H1 (cell line): ENCODE data around the gene CD247. TPM values are rescaled to one million over a fixed set of nuclear protein-coding genes. Genes with fewer than 3 reads are reported as not detected.

ENCODE experiments used
- CTCF ChIA-PET: fragments of 300-600 bp; sonication (Branson Sonifier 250); formaldehyde crosslinking; loops from one replicate; lab custom pipeline; 2021; ENCODE audit not compliant: partially characterized antibody; lab: Charles Lee
- POLR2A ChIA-PET: fragments of 300-600 bp; sonication (Branson Sonifier 250); formaldehyde crosslinking; loops from one replicate; lab custom pipeline; 2021; ENCODE audit warnings: inconsistent platforms; ENCODE audit not compliant: partially characterized antibody; lab: Charles Lee
- DNase-seq, 2 experiments: peaks; one replicate each; pipeline versions ENCODE4 v3.0.0 to v3.0.0-alpha.2; 2010 to 2022; ENCODE audit warnings: low spot score in 2 of 2, low read depth in 1 of 2, mixed read lengths in 1 of 2
- FAIRE-seq: peaks from 2 replicates; lab custom pipeline; 2011; peaks lifted over from hg19 to GRCh38; lab: Jason Lieb, UNC
- H2AFZ ChIP-seq: 2 replicates; pipeline ENCODE4 v1.8.1; 2012; ENCODE audit warnings: low read length, inconsistent platforms
- H2AK5ac ChIP-seq: 2 replicates; pipeline ENCODE4 v1.6.1; 2013; ENCODE audit warnings: low read depth, low read length
- H2BK120ac ChIP-seq: replicated peaks from 2 replicates; pipeline ENCODE3; 2013; ENCODE audit warnings: low read depth, low read length, inconsistent platforms
- H2BK12ac ChIP-seq: 2 replicates; pipeline ENCODE4 v1.6.1; 2013; ENCODE audit warnings: low read depth, low read length
- H2BK15ac ChIP-seq: 2 replicates; pipeline ENCODE4 v1.6.1; 2013; ENCODE audit warnings: low read length
- H2BK20ac ChIP-seq: 2 replicates; pipeline ENCODE4 v1.6.1; 2013; ENCODE audit warnings: low read length
- H2BK5ac ChIP-seq: 2 replicates; pipeline ENCODE4 v1.6.1; 2013; ENCODE audit warnings: low read depth, low read length
- H3K14ac ChIP-seq: 2 replicates; pipeline ENCODE4 v1.6.1; 2013; ENCODE audit warnings: inconsistent platforms; ENCODE audit not compliant: insufficient read length
- H3K18ac ChIP-seq: 2 replicates; pipeline ENCODE4 v1.6.1; 2013; ENCODE audit warnings: low read length; ENCODE audit errors: extremely low read depth
- H3K23ac ChIP-seq: 2 replicates; pipeline ENCODE4 v1.6.1; 2013; ENCODE audit warnings: inconsistent platforms; ENCODE audit not compliant: insufficient read length
- H3K23me2 ChIP-seq: 2 replicates; pipeline ENCODE4 v1.6.1; 2013; ENCODE audit warnings: low read depth, low read length
- H3K27ac ChIP-seq: 2 replicates; pipeline ENCODE4 v1.6.1; 2011; ENCODE audit warnings: low read depth, low read length, inconsistent platforms
- H3K27me3 ChIP-seq, 4 experiments: replicated peaks in 1 of 4; 1 replicate in 1 of 4; 2 replicates in 3 of 4; pipeline versions ENCODE4 v1.6.1 to v1.8.1; 2011 to 2013; ENCODE audit warnings: low read length in 3 of 4, mild to moderate bottlenecking in 3 of 4, inconsistent platforms in 2 of 4, mixed read lengths in 2 of 4, moderate library complexity in 1 of 4; ENCODE audit not compliant: control insufficient read depth in 3 of 4, insufficient read depth in 3 of 4; ENCODE audit errors: extremely low read depth in 1 of 4
- H3K36me3 ChIP-seq, 4 experiments: 2 replicates each; pipeline versions ENCODE4 v1.6.1 to v1.8.1; 2011 to 2013; ENCODE audit warnings: mild to moderate bottlenecking in 4 of 4, low read length in 3 of 4, moderate library complexity in 2 of 4, control low read depth in 1 of 4, inconsistent platforms in 1 of 4; ENCODE audit not compliant: insufficient read depth in 4 of 4, control insufficient read depth in 2 of 4
- H3K4ac ChIP-seq: replicated peaks from 2 replicates; pipeline ENCODE3; 2013; ENCODE audit warnings: low read length, low read depth, mixed read lengths, inconsistent platforms; ENCODE audit not compliant: insufficient read length
- H3K4me1 ChIP-seq, 4 experiments: replicated peaks in 1 of 4; 1 replicate in 1 of 4; 2 replicates in 3 of 4; pipeline versions ENCODE4 v1.6.1 to v1.8.1; 2011 to 2013; ENCODE audit warnings: low read length in 3 of 4, inconsistent platforms in 2 of 4, mixed read lengths in 1 of 4; ENCODE audit not compliant: insufficient read depth in 4 of 4, control insufficient read depth in 3 of 4
- H3K4me2 ChIP-seq, 2 experiments: 2 replicates each; pipeline versions ENCODE4 v1.6.1 to v1.8.1; 2011 to 2013; ENCODE audit warnings: low read depth in 2 of 2, low read length in 2 of 2, control low read depth in 1 of 2, inconsistent platforms in 1 of 2, mild to moderate bottlenecking in 1 of 2; ENCODE audit not compliant: insufficient read depth in 1 of 2
- H3K4me3 ChIP-seq, 4 experiments: fragments of 200-600, 300-600 bp in 1 of 4; sonication (generic), shearing (Covaris generic), sonication (Bioruptor Twin) in 1 of 4; 2 replicates each; pipeline versions ENCODE4 v1.5.1 to v1.8.1; 2011 to 2016; ENCODE audit warnings: low read length in 4 of 4, low read depth in 3 of 4, control low read depth in 2 of 4, inconsistent platforms in 2 of 4, mild to moderate bottlenecking in 2 of 4, mixed read lengths in 1 of 4, moderate library complexity in 1 of 4; ENCODE audit not compliant: insufficient read depth in 2 of 4; ENCODE audit errors: extremely low read depth in 1 of 4
- H3K56ac ChIP-seq: replicated peaks from 2 replicates; pipeline ENCODE3; 2013; ENCODE audit warnings: low read depth, mild to moderate bottlenecking, mixed read lengths, low read length, inconsistent platforms; ENCODE audit not compliant: insufficient read length
- H3K79me1 ChIP-seq: 2 replicates; pipeline ENCODE4 v1.6.1; 2013; ENCODE audit warnings: low read depth, low read length, control low read depth
- H3K79me2 ChIP-seq, 2 experiments: 2 replicates each; pipeline versions ENCODE4 v1.6.1 to v1.8.1; 2012 to 2013; ENCODE audit warnings: low read length in 2 of 2, mild to moderate bottlenecking in 2 of 2, inconsistent platforms in 1 of 2; ENCODE audit not compliant: insufficient read depth in 2 of 2, control insufficient read depth in 1 of 2
- H3K9ac ChIP-seq, 4 experiments: replicated peaks in 1 of 4; 1 replicate in 1 of 4; 2 replicates in 3 of 4; pipeline versions ENCODE4 v1.6.1 to v1.8.1; 2011 to 2013; ENCODE audit warnings: low read depth in 3 of 4, low read length in 3 of 4, control low read depth in 2 of 4, mild to moderate bottlenecking in 2 of 4, moderate library complexity in 2 of 4, inconsistent platforms in 1 of 4; ENCODE audit errors: extremely low read depth in 1 of 4
- H3K9me3 ChIP-seq, 2 experiments: 2 replicates each; pipeline versions ENCODE4 v1.6.1 to v1.8.1; 2012 to 2013; ENCODE audit warnings: mild to moderate bottlenecking in 2 of 2, moderate library complexity in 2 of 2, control low read depth in 1 of 2, inconsistent platforms in 1 of 2, low read depth in 1 of 2, low read length in 1 of 2, mixed read lengths in 1 of 2; ENCODE audit not compliant: insufficient read depth in 2 of 2
- H4K20me1 ChIP-seq, 2 experiments: replicated peaks in 1 of 2; 2 replicates each; pipeline versions ENCODE3 to v1.8.1; 2011 to 2013; ENCODE audit warnings: inconsistent platforms in 2 of 2, low read length in 2 of 2, mild to moderate bottlenecking in 1 of 2; ENCODE audit not compliant: insufficient read depth in 2 of 2, control insufficient read depth in 1 of 2
- H4K5ac ChIP-seq: 2 replicates; pipeline ENCODE4 v1.6.1; 2013; ENCODE audit warnings: low read length, low read depth, mixed read lengths, inconsistent platforms; ENCODE audit not compliant: insufficient read length
- H4K8ac ChIP-seq: 2 replicates; pipeline ENCODE4 v1.8.0; 2013; ENCODE audit warnings: mild to moderate bottlenecking, moderate library complexity, low read length, inconsistent platforms; ENCODE audit not compliant: insufficient read depth; ENCODE audit errors: extremely low read depth
- H4K91ac ChIP-seq: replicated peaks from 2 replicates; pipeline ENCODE3; 2013; ENCODE audit warnings: low read length, mixed read lengths, inconsistent platforms; ENCODE audit not compliant: insufficient read length
- ATF3 ChIP-seq: IDR thresholded peaks from 2 replicates; pipeline ENCODE4 v1.6.1; 2011; ENCODE audit warnings: low read depth, mild to moderate bottlenecking, low read length; ENCODE audit not compliant: insufficient read depth
- BRCA1 ChIP-seq: IDR thresholded peaks from 2 replicates; pipeline ENCODE4 v1.6.1; 2012; ENCODE audit warnings: low read depth, low read length, improper control_type of control experiment
- CEBPB ChIP-seq: IDR thresholded peaks from 2 replicates; pipeline ENCODE4 v1.6.1; 2012; ENCODE audit warnings: low read depth, low read length
- HDAC2 ChIP-seq, 2 experiments: fragments of 300-600 bp in 1 of 2; sonication (generic) in 1 of 2; IDR thresholded peaks; 2 replicates each; pipeline ENCODE4 v1.6.1; 2011 to 2012; ENCODE audit warnings: low read depth in 2 of 2, low read length in 2 of 2, mild to moderate bottlenecking in 2 of 2, moderate library complexity in 2 of 2, borderline replicate concordance in 1 of 2, inconsistent platforms in 1 of 2
- JUN ChIP-seq: IDR thresholded peaks from 2 replicates; pipeline ENCODE4 v1.6.1; 2011; ENCODE audit warnings: low read depth, mild to moderate bottlenecking, improper control_type of control experiment, low read length
- NANOG ChIP-seq: IDR thresholded peaks from 2 replicates; pipeline ENCODE4 v1.6.1; 2011; ENCODE audit warnings: low read length, low read depth, mild to moderate bottlenecking, inconsistent platforms; ENCODE audit not compliant: insufficient read depth, poor library complexity, severe bottlenecking
- NRF1 ChIP-seq: IDR thresholded peaks from 2 replicates; pipeline ENCODE4 v1.6.1; 2011; ENCODE audit warnings: mild to moderate bottlenecking, low read depth, low read length, improper control_type of control experiment
- SAP30 ChIP-seq: fragments of 300-600 bp; sonication (generic); IDR thresholded peaks from 2 replicates; pipeline ENCODE4 v1.7.1; 2012; ENCODE audit warnings: low read length, moderate library complexity, mild to moderate bottlenecking, inconsistent platforms; ENCODE audit not compliant: insufficient read depth, insufficient replicate concordance
- SP2 ChIP-seq: IDR thresholded peaks from 2 replicates; pipeline ENCODE4 v1.6.1; 2012; ENCODE audit warnings: mild to moderate bottlenecking, low read length, inconsistent platforms
- USF2 ChIP-seq: IDR thresholded peaks from 2 replicates; pipeline ENCODE4 v1.6.1; 2011; ENCODE audit warnings: low read length, improper control_type of control experiment
- ZNF274 ChIP-seq: IDR thresholded peaks from 2 replicates; pipeline ENCODE4 v1.7.0; 2012; ENCODE audit warnings: low read length, borderline replicate concordance; ENCODE audit errors: extremely low read depth
- WGBS, 2 experiments: shearing (Covaris generic) in 1 of 2; methylation state at CpG; one replicate each; pipeline versions ENCODE4 v1.1.6 to v1.1.7; 2013 to 2015; ENCODE audit warnings: low lambda C conversion rate in 2 of 2, mixed read lengths in 2 of 2, inconsistent platforms in 1 of 2, low coverage in 1 of 2, missing lambda C conversion rate in 1 of 2; ENCODE audit not compliant: insufficient replicate concordance in 2 of 2, insufficient coverage in 1 of 2, insufficient read length in 1 of 2; ENCODE audit errors: extremely low coverage in 1 of 2, missing lambda C conversion rate in 1 of 2; 5-methylcytosine and 5-hydroxymethylcytosine counted together
- polyA plus RNA-seq, 7 experiments: library from polyadenylated mRNA; depleted of rRNA in 3 of 7; stranded (reverse) in 5 of 7; unstranded in 2 of 7; fragments of >200 nt in 5 of 7; fragments of 200-250 nt in 2 of 7; gene quantifications; 1 replicate in 5 of 7; 2 replicates in 1 of 7; 4 replicates in 1 of 7; pipeline versions ENCODE4 v1.2.1 to v1.2.3, GENCODE V29; 2011 to 2013; ENCODE audit warnings: missing spikeins in 2 of 7, mixed read lengths in 2 of 7
- total RNA-seq: library from RNA; stranded (reverse); fragmentation: NEBNext Ultra II Directional; extraction: Animal tissue kit (Norgen Biotek cat#: 25700); gene quantifications from 2 replicates; pipeline ENCODE4 v1.2.1, GENCODE V29; 2021

The CD247 gene
- total and polyA plus RNA-seq, 2 of the 8 experiments (the other 6 are each of a cell fraction or from before 2014, with no cell fraction given) = 2.0 to 2.2 TPM

- Histone ChIP-seq H3K27me3 (no peaks in the 10 kb centered on the region), H3K4me2 (peak overlapping the region; percentile 8 to 34; a peak in 3 of 4 replicates), H2BK5ac (no peak overlapping the region), H2AFZ (no peak overlapping the region), H3K36me3 (peaks cover 0 to 2% (median 0%) of the 10 kb centered on the region in 4 experiments; a peak in 1 of 8 replicates), H4K8ac (peak overlapping the region; percentile 11; the same call in 1 of the 2 replicates), H3K18ac (peak overlapping the region; percentile 48), H3K23ac (no peak overlapping the region), H4K5ac (no peak overlapping the region), H3K79me1 (no peaks in the 10 kb centered on the region), H3K27ac (no peak overlapping the region), H3K79me2 (no peaks in the 10 kb centered on the region), H3K56ac (no peak overlapping the region), H3K4me3 (peak overlapping the region in 1 of 4 experiments; percentile 20; a peak in 1 of 8 replicates), H2BK12ac (no peak overlapping the region; the same call in 1 of the 2 replicates), H3K4me1 (peaks cover 22 to 40% (median 26%) of the 10 kb centered on the region in 4 experiments), H4K91ac (no peak overlapping the region), H3K9me3 (no peaks in the 10 kb centered on the region), H2BK120ac (peak overlapping the region; percentile 35), H3K9ac (no peak overlapping the region), H4K20me1 (no peaks in the 10 kb centered on the region), H2AK5ac (no peak overlapping the region), H3K14ac (no peak overlapping the region), H3K23me2 (no peaks in the 10 kb centered on the region), H2BK15ac (no peak overlapping the region), H3K4ac (no peak overlapping the region), H2BK20ac (no peak overlapping the region)
- FAIRE-seq (no peak), DNase-seq (no peak)
- ChIA-PET POLR2A (interaction anchor here (0.8 to 1.4 kb wide), 4 partner anchors 9 to 263 kb away, joined by 3 to 4 read pairs (median 3); partner anchors contain the start of gene CREG1), CTCF (interaction anchor here (0.9 to 2.2 kb wide), 12 partner anchors 8 to 458 kb away, joined by 3 to 10 read pairs (median 3); no protein-coding TSS in a partner anchor)
- WGBS, 2 experiments = 38% methylated on average over 7 of the region's 7 CpGs; no CpG with 5 or more reads in 1 of the 2 experiments
- TF ChIP-seq SP2 (no peak), CEBPB (no peak), SAP30 (no peak), BRCA1 (no peak), NANOG (no peak), NRF1 (no peak), ZNF274 (no peak), HDAC2 (IDR thresholded peaks at IDR 0.05; ENCODE audit: borderline replicate concordance in 1 of 2, low read depth in 2 of 2, low read length in 2 of 2) (no peak), ATF3 (no peak), USF2 (no peak), JUN (no peak)
Measured at GRCh38 chr1:167425482-167425881, 92.8 kb downstream of the CD247 start.
